ENCODE data around the gene ZBTB9.

DNA sequence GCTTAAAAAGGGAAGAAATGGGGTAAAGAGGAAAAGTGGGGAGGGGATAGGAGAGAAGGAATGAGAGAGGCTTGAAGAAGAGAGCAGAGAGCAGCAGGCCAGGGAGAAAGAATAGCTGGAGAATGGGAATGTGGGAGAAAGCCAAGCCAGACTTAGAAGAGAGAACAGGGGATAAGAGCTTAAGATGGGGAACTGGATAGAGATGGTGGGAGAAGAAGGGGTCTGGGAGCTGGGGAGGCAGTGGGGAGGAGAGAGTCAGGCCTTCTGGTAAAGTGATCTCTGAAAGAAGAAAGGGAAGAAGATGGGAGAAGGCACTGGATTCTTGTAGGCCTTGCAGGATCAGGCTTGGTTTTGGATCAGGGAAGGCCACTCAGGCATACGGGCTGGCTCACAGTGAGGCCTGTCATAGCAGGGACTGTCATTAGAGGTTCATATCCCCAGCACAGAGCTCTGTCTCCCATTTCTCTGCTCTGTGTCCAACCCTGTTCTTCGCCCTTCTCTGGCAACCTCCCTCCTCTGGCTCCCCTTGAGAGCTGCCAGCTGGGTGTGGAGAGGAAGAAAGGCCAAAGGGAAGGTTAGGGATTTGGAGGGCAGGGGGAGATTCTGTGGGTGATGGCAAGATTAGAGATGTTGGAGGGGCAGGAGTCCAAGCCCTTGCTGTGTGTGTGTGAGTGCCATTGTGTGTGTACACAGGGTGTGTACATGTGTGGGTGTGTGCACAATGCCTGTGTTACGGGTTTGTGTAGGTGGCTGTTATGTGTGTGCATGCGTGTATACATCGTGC, 25.2 kb upstream of the ZBTB9 start:
- TF ChIP-seq POLR2A (IDR thresholded peaks at IDR 0.05; ENCODE audit: low read length) = no peak
- TF ChIP-seq GATA1 (IDR thresholded peaks at IDR 0.05; ENCODE audit: low read depth, low read length) = no peak
